WI38 (cell line): ENCODE results near the gene ZSCAN21.

ENCODE experiments used
- H3K4me3 ChIP-seq: 2 replicates; pipeline ENCODE4 v1.5.1; 2011; ENCODE audit warnings: low read depth, mild to moderate bottlenecking, control low read depth, low read length
- CTCF ChIP-seq: IDR thresholded peaks from 2 replicates; pipeline ENCODE4 v1.5.1; 2012; ENCODE audit warnings: low read depth, mild to moderate bottlenecking, control low read depth, low read length

ZSCAN21 gene

GRCh38 chr7:100109521-100110163 is 60.1 kb downstream of the ZSCAN21 start:
- H3K4me3 ChIP-seq: no peak overlapping the region
- no peak for TF ChIP-seq CTCF

- TF ChIP-seq CTCF: no peak
- H3K4me3 ChIP-seq: no peak overlapping the region
Observed at GRCh38 chr7:100111156-100111555, 61.6 kb downstream of the ZSCAN21 start.

- H3K4me3 ChIP-seq: no peak overlapping the region
- no peak for TF ChIP-seq CTCF
Observed at GRCh38 chr7:100111914-100112313, 62.3 kb downstream of the ZSCAN21 start.
